ENCODE results near the gene ACOT9.
A peak's percentile ranks its signal among the peaks of the same experiment; 100 is the strongest.
"Not testable (repeated sequence)": the region's sequence is repeated elsewhere in the genome, so short reads cannot be mapped to it uniquely, and the experiment has no call there.

ACOT9 gene

GRCh38 chrX:23742697-23743622 lies at the start of gene ACOT9:
Gene ACOT9, minus strand, starts transcription at chrX:23743276. Its CDS starts 132 bp downstream, at chrX:23743144.
- peak; percentile 66 for FAIRE-seq

- FAIRE-seq: no peak
These were observed 47.0 kb upstream of the ACOT9 start for GRCh38 chrX:23790155-23790497.

- FAIRE-seq: no peak
These were observed 46.5 kb upstream of the ACOT9 start for GRCh38 chrX:23789386-23790154.

- FAIRE-seq: no peak
These were observed 45.9 kb upstream of the ACOT9 start for GRCh38 chrX:23788946-23789345.

- no peak for FAIRE-seq
These were observed 45.4 kb upstream of the ACOT9 start for GRCh38 chrX:23788521-23788920.

GRCh38 chrX:23787745-23788118 lies 44.7 kb upstream of the ACOT9 start:
- FAIRE-seq: no peak

- no peak for FAIRE-seq
These were observed 43.3 kb upstream of the ACOT9 start for GRCh38 chrX:23786268-23786815.

GRCh38 chrX:23785580-23785979 lies 42.5 kb upstream of the ACOT9 start:
- FAIRE-seq: no peak

- FAIRE-seq: no peak
These were observed 41.6 kb upstream of the ACOT9 start for GRCh38 chrX:23784470-23785331.

GRCh38 chrX:23783589-23784469 lies 40.8 kb upstream of the ACOT9 start:
- no peak for FAIRE-seq

GRCh38 chrX:23782863-23783588 lies 40.0 kb upstream of the ACOT9 start, which contains the start of gene SAT1:
Gene SAT1, plus strand, starts transcription at chrX:23783173. Its CDS starts 179 bp downstream, at chrX:23783352.
- FAIRE-seq: peak; percentile 98

- FAIRE-seq: no peak
These were observed 39.4 kb upstream of the ACOT9 start for GRCh38 chrX:23782455-23782854.

GRCh38 chrX:23779025-23779424 lies 35.9 kb upstream of the ACOT9 start:
- FAIRE-seq: no peak

GRCh38 chrX:23776363-23776762 lies 33.3 kb upstream of the ACOT9 start:
- FAIRE-seq: no peak

GRCh38 chrX:23773601-23774175 lies 30.6 kb upstream of the ACOT9 start:
- FAIRE-seq: no peak

- FAIRE-seq: not testable (repeated sequence)
These were observed 28.0 kb upstream of the ACOT9 start for GRCh38 chrX:23771086-23771485.

- FAIRE-seq: no peak
These were observed 27.1 kb upstream of the ACOT9 start for GRCh38 chrX:23770142-23770541.

- FAIRE-seq: no peak
These were observed 23.8 kb upstream of the ACOT9 start for GRCh38 chrX:23766650-23767551.

GRCh38 chrX:23765868-23766267 lies 22.8 kb upstream of the ACOT9 start:
- FAIRE-seq: no peak
